ENCODE results near the gene TBCD. TPM values are rescaled to one million over a fixed set of nuclear protein-coding genes. Genes with fewer than 3 reads are reported as not detected.

The TBCD gene
- total RNA-seq, 1 donor from 2014 or later = 207 TPM

GRCh38 chr17:82779541-82779940 is 27.7 kb downstream of the TBCD start:
- Mint-ChIP-seq H3K27ac (ENCODE audit: unreplicated experiment) (no peak overlapping the region), H3K36me3 (ENCODE audit: low read depth, unreplicated experiment) (peaks cover 19% of the 10 kb centered on the region), H3K4me3 (ENCODE audit: unreplicated experiment) (no peak overlapping the region), H3K4me1 (ENCODE audit: unreplicated experiment) (peaks cover 9% of the 10 kb centered on the region), H3K9me3 (ENCODE audit: unreplicated experiment) (no peaks in the 10 kb centered on the region), H3K27me3 (ENCODE audit: unreplicated experiment) (peaks cover 5% of the 10 kb centered on the region)
- TF ChIP-seq, protein P1, sequence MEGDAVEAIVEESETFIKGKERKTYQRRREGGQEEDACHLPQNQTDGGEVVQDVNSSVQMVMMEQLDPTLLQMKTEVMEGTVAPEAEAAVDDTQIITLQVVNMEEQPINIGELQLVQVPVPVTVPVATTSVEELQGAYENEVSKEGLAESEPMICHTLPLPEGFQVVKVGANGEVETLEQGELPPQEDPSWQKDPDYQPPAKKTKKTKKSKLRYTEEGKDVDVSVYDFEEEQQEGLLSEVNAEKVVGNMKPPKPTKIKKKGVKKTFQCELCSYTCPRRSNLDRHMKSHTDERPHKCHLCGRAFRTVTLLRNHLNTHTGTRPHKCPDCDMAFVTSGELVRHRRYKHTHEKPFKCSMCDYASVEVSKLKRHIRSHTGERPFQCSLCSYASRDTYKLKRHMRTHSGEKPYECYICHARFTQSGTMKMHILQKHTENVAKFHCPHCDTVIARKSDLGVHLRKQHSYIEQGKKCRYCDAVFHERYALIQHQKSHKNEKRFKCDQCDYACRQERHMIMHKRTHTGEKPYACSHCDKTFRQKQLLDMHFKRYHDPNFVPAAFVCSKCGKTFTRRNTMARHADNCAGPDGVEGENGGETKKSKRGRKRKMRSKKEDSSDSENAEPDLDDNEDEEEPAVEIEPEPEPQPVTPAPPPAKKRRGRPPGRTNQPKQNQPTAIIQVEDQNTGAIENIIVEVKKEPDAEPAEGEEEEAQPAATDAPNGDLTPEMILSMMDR (IDR thresholded peaks at IDR 0.05; ENCODE audit: unreplicated experiment) = no peak
- no peak for DNase-seq (ENCODE audit: low spot score)

DNA sequence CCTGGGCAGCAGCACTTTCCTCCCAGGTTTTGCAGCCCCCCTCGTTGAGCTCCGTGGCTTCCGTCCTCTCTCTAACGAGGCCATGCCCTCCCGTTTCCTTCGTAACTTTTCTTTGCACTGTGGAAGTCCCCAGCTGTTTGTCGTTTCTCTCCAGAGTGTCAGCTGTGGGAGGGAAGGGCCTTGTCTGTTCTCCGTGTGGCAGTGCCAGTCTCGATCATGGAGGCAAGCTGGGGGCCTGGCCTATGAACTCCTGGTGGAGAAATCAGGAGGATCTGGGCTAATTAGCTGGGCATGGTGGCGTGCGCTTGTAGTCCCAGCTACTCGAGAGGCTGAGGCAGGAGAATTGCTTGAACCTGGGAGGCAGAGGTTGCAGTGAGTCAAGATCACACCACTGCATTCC is 28.3 kb downstream of the TBCD start:
- Mint-ChIP-seq H3K36me3 (ENCODE audit: low read depth, unreplicated experiment) (peaks cover 19% of the 10 kb centered on the region), H3K4me1 (ENCODE audit: unreplicated experiment) (peaks cover 9% of the 10 kb centered on the region), H3K9me3 (ENCODE audit: unreplicated experiment) (no peaks in the 10 kb centered on the region), H3K27ac (ENCODE audit: unreplicated experiment) (no peak overlapping the region), H3K27me3 (ENCODE audit: unreplicated experiment) (peaks cover 5% of the 10 kb centered on the region), H3K4me3 (ENCODE audit: unreplicated experiment) (no peak overlapping the region)
- TF ChIP-seq, protein P1 (IDR thresholded peaks at IDR 0.05; ENCODE audit: unreplicated experiment) = no peak
- no peak for DNase-seq (ENCODE audit: low spot score)

DNA sequence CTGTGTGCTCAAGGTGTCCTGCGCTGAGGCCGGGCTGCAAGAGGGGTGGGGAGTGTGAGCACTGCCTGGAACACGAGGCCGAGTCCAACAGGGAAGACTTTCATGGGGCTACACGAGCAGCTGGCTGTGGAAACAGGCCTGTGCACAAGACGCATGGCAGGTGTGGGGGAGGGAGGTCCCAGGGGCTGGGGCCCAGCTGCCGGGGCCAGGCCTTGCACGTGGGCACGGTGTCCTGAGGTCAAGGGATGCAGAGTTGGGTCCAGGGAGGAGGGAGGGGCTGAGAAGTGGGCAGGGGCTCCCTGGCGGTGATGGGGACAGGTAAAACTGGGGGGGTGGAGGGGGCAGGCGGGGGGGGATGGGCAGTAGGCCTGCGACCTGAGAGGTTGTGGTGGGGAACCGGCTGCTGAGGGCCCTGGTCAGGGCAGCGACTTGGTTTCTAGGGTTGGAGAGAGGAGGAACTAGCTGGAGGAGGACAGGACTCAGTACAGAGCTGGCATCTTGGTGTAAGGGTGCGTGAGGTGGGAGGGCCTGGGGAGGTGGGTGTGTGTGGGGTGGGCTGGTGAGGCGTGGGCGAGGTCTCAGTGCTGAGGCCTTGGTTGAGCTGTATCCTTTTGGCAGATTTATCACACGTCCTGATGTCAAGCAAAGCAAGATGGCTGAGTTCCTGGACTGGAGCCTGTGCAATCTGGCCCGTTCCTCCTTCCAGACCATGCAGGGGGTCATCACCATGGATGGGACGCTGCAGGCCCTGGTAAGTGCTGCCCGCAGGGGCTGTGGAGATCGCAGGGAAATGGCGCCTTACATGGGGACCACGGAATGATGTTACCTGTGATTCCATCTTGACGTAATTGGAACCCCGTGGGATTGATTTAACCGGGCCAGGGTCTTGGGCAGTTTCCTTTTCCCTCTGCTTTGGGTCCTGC is 29.4 kb downstream of the TBCD start:
- peaks cover 19% of the 10 kb centered on the region for H3K36me3 Mint-ChIP-seq (ENCODE audit: low read depth, unreplicated experiment)
- H3K4me3 Mint-ChIP-seq (ENCODE audit: unreplicated experiment) = no peak overlapping the region
- no peaks in the 10 kb centered on the region for H3K9me3 Mint-ChIP-seq (ENCODE audit: unreplicated experiment)
- peaks cover 7% of the 10 kb centered on the region for H3K27me3 Mint-ChIP-seq (ENCODE audit: unreplicated experiment)
- no peak overlapping the region for H3K27ac Mint-ChIP-seq (ENCODE audit: unreplicated experiment)
- DNase-seq (ENCODE audit: low spot score) = no peak
- peaks cover 9% of the 10 kb centered on the region for H3K4me1 Mint-ChIP-seq (ENCODE audit: unreplicated experiment)
- TF ChIP-seq, protein P1 (IDR thresholded peaks at IDR 0.05; ENCODE audit: unreplicated experiment) = no peak

GRCh38 chr17:82781894-82782274 is 30.0 kb downstream of the TBCD start:
- H3K9me3 Mint-ChIP-seq (ENCODE audit: unreplicated experiment) = no peaks in the 10 kb centered on the region
- H3K4me3 Mint-ChIP-seq (ENCODE audit: unreplicated experiment) = no peak overlapping the region
- H3K27me3 Mint-ChIP-seq (ENCODE audit: unreplicated experiment) = peaks cover 7% of the 10 kb centered on the region
- no peak overlapping the region for H3K27ac Mint-ChIP-seq (ENCODE audit: unreplicated experiment)
- TF ChIP-seq, protein P1 (IDR thresholded peaks at IDR 0.05; ENCODE audit: unreplicated experiment) = peak; percentile 73
- peaks cover 19% of the 10 kb centered on the region for H3K36me3 Mint-ChIP-seq (ENCODE audit: low read depth, unreplicated experiment)
- DNase-seq (ENCODE audit: low spot score) = peak; percentile 89
- peaks cover 9% of the 10 kb centered on the region for H3K4me1 Mint-ChIP-seq (ENCODE audit: unreplicated experiment)

DNA sequence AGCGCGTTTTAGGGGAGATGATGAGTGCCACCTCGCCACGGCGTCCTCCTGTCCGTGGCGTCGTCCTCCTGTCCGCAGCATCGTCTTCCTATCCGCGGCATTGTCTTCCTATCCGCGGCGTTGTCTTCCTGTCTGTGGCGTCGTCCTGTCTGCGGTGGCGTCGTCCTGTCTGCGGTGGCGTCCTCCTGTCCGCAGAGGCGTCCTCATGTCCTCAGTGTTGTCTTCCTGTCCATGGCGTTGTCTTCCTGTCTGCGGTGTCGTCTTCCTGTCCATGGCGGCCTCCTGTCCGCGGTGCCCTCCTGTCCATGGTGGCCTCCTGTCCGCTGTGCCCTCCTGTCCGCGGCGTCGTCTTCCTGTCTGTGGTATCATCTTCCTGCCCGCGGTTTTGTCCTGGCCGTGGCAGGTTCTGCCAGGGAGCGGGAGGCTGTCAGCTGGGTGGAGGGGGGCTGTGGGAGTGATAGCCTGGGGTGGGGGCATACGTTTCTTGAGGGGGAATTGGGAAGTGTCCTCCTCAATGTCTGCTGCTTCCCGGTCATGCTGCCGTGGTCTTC is 30.9 kb downstream of the TBCD start:
- H3K27ac Mint-ChIP-seq (ENCODE audit: unreplicated experiment) = peak overlapping the region; percentile 94
- peaks cover 9% of the 10 kb centered on the region for H3K4me1 Mint-ChIP-seq (ENCODE audit: unreplicated experiment)
- TF ChIP-seq, protein P1 (IDR thresholded peaks at IDR 0.05; ENCODE audit: unreplicated experiment) = no peak
- H3K36me3 Mint-ChIP-seq (ENCODE audit: low read depth, unreplicated experiment) = peaks cover 12% of the 10 kb centered on the region
- DNase-seq (ENCODE audit: low spot score) = peak; percentile 19
- H3K9me3 Mint-ChIP-seq (ENCODE audit: unreplicated experiment) = no peaks in the 10 kb centered on the region
- peak overlapping the region; percentile 42 for H3K4me3 Mint-ChIP-seq (ENCODE audit: unreplicated experiment)
- peaks cover 7% of the 10 kb centered on the region for H3K27me3 Mint-ChIP-seq (ENCODE audit: unreplicated experiment)

All from endothelial cell (in vitro differentiated cells).